SU-DHL-6 (cell line): Measurements from ENCODE around the gene ZMAT3.

Source experiments
- CTCF ChIP-seq: fragments of 200-600 bp; sonication (generic); IDR thresholded peaks from one replicate; pipeline ENCODE4 v1.5.1; 2017; ENCODE audit warnings: antibody characterized with exemption, mild to moderate bottlenecking, low read length, moderate library complexity; ENCODE audit not compliant: insufficient read depth, poor library complexity, severe bottlenecking
- EZH2phosphoT487 ChIP-seq: fragments of 200-600 bp; sonication (generic), shearing (Covaris generic); conservative IDR thresholded peaks from 2 replicates; pipeline ENCODE4 v1.6.1; 2018; ENCODE audit warnings: mild to moderate bottlenecking, antibody characterized with exemption, low read length, moderate library complexity, mixed read lengths

- TF ChIP-seq CTCF (no peak), EZH2phosphoT487 (no peak)
These were observed 34.3 kb downstream of the ZMAT3 start for GRCh38 chr3:179037351-179037750.
